ENCODE measurements around the gene LLGL2. TPM values are rescaled to one million over a fixed set of nuclear protein-coding genes. Genes with fewer than 3 reads are reported as not detected.
"Not testable (repeated sequence)": the region's sequence is repeated elsewhere in the genome, so short reads cannot be mapped to it uniquely, and the experiment has no call there.

LLGL2 gene
- total RNA-seq, 1 experiment from 2014 or later: 7.8 TPM

DNA sequence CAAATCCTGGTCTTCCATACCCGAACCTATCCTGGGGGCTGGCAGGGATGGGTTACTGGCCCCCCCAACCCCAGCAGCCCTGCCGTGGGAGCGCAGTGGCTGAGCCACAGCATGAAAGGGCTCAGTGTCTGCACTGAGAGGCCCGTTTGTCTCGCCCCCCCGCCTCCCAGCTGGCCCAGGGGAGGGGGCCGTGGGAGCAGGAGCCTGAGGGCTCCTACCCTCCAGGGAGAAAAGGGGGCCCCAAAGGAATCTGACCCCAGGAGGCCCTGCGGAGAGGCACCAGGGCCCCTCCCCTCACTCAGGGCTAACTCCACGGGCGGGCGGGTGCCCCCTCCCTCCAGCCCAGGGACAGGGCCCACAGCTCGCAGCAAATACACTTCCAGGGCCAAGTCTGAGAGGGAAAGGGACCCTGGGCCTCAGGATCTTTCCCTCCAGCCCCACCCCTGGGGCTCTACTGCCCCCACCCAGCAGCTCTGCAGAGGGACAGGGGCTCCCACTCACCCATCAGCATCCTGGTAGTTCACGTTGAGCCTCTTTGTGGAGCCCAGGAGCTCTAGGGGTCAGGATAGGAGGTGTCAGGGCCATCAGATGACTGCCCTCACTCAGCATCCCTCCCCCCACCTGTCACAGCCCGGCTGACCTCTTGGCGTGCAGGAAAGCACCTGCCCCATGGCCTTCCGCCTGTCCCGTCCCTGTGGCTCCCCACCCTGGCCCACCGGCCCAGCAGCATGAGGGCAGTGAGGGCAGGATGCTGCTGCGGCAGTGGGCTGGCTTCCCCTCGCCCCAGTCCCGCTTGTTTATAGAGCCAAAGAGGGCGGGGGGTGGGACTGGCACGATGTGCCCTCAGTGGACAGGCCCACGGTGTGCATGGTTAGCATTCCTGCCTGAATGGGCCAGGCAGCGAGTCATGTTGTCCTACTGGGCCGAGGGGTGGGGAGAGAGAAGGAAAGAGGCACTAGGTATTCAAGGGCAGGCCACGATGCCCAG, 17.5 kb upstream of the LLGL2 start:
- no peak for DNase-seq (ENCODE audit: low spot score)

GRCh38 chr17:75508931-75509361, 16.6 kb upstream of the LLGL2 start:
- no peak for DNase-seq (ENCODE audit: low spot score)

- DNase-seq (ENCODE audit: low spot score): no peak
These were observed 15.8 kb upstream of the LLGL2 start for GRCh38 chr17:75509528-75510258.

- no peak for DNase-seq (ENCODE audit: low spot score)
These were observed 14.3 kb upstream of the LLGL2 start for GRCh38 chr17:75511270-75511609.

- no peak for DNase-seq (ENCODE audit: low spot score)
These were observed 13.6 kb upstream of the LLGL2 start for GRCh38 chr17:75511610-75512575.

GRCh38 chr17:75512926-75513640, 12.4 kb upstream of the LLGL2 start:
- no peak for DNase-seq (ENCODE audit: low spot score)

DNA sequence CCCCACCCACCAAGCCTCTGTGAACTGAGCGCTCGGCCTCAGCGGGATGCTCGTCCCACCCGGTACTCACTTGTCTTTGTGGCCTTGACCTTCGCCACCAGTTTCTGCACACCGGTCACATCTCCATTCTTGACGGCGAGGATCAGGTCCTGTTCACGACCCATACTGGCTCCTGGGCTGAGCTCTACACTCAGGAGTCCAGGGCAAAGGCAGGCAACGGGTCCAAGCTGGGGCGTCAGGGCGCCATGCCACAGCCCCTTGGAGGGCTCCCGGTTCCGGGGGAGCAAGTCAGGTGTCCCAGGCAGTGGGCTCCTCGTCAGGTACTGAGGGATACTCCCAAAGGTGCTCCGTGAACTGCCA, 11.9 kb upstream of the LLGL2 start:
- no peak for DNase-seq (ENCODE audit: low spot score)

DNA sequence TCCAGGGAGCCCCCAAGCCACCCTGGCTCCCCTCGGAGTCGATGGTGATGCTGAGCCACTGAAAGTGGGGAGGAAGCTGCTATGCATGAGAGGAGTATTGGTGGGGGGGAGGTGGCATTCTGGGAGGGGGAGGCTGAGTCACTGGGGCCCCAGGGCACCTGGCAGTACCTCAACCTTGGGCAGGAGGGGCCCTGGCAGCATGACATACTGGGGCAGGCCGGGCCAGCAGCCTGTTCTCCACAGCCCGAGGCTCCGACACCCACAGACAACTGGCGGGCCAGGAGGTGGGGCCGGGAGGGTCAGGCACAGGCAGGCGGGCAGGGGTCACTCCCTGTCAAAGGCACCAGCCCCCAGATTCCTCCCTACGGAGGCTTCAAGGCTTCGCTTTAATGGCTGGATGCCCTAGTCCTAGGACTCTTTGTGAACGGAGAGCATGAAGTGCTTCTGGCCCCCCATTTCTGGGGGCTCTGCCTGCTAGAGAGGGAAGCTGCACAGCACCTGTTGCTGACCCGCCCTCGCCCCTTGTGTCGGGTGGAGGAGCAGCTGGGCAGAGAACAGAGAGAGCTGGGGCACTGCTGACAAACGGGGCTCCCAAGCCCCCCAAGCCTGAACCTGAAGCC, 11.1 kb upstream of the LLGL2 start:
- no peak for DNase-seq (ENCODE audit: low spot score)

GRCh38 chr17:75514919-75515495, 10.5 kb upstream of the LLGL2 start:
- no peak for DNase-seq (ENCODE audit: low spot score)

DNA sequence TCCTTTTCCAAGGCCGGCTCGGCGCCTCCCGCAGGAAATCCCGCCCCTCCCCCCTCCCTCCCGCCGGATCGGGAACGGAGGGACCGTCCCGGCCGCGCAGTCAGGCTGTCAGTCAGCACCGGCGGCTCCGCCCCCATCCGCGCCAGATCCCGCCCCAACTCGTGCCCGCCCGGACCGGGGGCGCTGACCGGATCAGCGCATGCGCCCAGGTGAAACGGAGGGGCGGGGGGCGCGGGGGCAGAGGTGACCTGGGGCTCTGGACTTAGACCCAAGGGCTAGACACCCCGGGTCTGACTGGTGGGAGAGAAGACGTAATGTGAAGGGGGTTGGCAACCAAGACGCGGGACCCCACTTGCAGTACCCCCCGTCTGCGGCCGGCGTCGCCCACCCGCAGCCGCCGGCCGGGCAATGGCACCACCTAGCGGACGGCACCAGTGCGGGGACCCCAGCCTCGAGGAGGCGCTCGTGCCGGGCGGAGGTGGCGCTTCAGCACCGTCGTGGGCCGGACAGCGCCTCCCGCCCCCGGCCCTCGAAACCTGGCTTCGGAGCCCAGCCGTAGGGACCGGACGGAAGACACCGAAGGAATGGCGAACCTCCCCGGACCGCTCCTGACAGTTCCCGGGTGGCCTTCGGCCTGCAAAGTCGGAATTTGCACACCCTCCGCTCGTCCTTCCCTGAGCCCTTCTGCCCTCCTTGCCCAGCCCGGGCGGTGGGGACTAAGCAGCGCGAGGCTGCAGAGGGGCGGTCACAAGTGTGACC, 9.8 kb upstream of the LLGL2 start, which contains the start of gene CASKIN2:
CASKIN2 (minus strand) TSS at position 42 of the 759 bp plus-strand sequence. CDS start 1,733 bp downstream, outside the sequence.
- DNase-seq (ENCODE audit: low spot score): peak; percentile 91

DNA sequence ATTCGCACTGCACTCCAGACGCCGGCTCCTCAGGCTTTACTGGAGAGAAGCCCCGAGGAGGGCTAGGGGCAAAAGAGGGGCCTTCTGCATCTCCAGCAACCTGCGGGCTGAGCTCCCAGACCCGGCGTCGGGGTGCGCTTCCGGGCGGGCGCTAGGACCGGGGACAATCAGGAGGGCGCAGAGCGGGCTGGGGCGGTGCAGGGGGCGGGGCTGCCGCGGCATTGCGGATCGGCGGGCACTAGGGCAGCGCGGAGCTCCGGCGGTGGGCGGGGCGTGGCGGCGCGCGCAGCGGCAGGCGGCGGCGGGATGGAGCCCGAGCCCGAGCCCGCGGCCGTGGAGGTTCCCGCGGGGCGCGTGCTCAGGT, 9.3 kb upstream of the LLGL2 start, which contains the start of gene TSEN54:
TSEN54 (plus strand) TSS at position 274 of the 364 bp plus-strand sequence; CDS start at position 307, 33 bp downstream.
- peak; percentile 87 for DNase-seq (ENCODE audit: low spot score)

- DNase-seq (ENCODE audit: low spot score): no peak
These were observed 8.7 kb upstream of the LLGL2 start for GRCh38 chr17:75516619-75517296.

- no peak for DNase-seq (ENCODE audit: low spot score)
These were observed 8.1 kb upstream of the LLGL2 start for GRCh38 chr17:75517297-75517865.

- DNase-seq (ENCODE audit: low spot score): no peak
These were observed 7.3 kb upstream of the LLGL2 start for GRCh38 chr17:75518201-75518600.

- DNase-seq (ENCODE audit: low spot score): no peak
These were observed 6.4 kb upstream of the LLGL2 start for GRCh38 chr17:75518983-75519537.

- not testable (repeated sequence) for DNase-seq (ENCODE audit: low spot score)
These were observed 5.1 kb upstream of the LLGL2 start for GRCh38 chr17:75520413-75520812.

DNA sequence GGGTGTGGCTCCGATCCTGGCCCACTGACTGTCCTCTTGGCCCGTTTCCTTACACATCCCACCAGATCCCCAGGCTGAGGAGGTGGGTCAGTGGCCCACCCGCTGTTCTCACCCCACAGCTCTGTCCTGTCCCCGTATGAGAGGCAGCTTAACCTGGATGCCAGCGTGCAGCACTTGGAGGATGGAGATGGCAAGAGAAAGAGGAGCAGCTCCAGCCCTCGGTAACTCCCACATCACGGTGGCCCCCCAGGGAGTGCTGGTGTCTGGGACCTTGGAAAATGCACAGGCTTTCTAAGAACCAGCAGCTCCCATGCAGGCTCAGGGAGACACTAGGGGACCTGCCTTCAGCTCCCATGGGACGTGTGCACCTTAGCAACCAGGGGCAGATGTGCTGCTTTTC, 4.2 kb upstream of the LLGL2 start:
- no peak for DNase-seq (ENCODE audit: low spot score)
